ENCODE data around the gene ARRB1. TPM values are rescaled to one million over a fixed set of nuclear protein-coding genes. Genes with fewer than 3 reads are reported as not detected.

Gene ARRB1
- total and polyA plus RNA-seq, 10 of the 15 experiments (the other 5 are each of a cell fraction or from before 2014, with no cell fraction given), result 0.39 to 12.9 (median 1.7) TPM

- TF ChIP-seq NRF1 (conservative IDR thresholded peaks at IDR 0.05; ENCODE audit: low read depth, low read length) (peak; percentile 23; the same call in 1 of the 2 replicates), GABPA (IDR thresholded peaks at IDR 0.05; ENCODE audit: low read depth) (peak; percentile 91), TCF12 (IDR thresholded peaks at IDR 0.05; ENCODE audit: low read depth, low read length) (peak; percentile 67; the same call in 1 of the 2 replicates), ATF2 (IDR thresholded peaks at IDR 0.05; ENCODE audit: low read length) (no peak; the same call in 1 of the 2 replicates), BMI1 (IDR thresholded peaks at IDR 0.05; ENCODE audit: borderline replicate concordance) (no peak), STAT3 (IDR thresholded peaks at IDR 0.05; ENCODE audit: low read depth, low read length) (no peak), BRCA1 (IDR thresholded peaks at IDR 0.05; ENCODE audit: low read depth, low read length) (0 out of 2 replicates have a peak, but pooled peaks have one; percentile 11), MYC (IDR thresholded peaks at IDR 0.05; ENCODE audit: insufficient read depth, insufficient read length, insufficient replicate concordance, low read length, severe bottlenecking) (peak; percentile 98), SMAD1 (IDR thresholded peaks at IDR 0.05; ENCODE audit: low read depth, partially characterized antibody) (peak; percentile 71), PAX5 (IDR thresholded peaks at IDR 0.05; ENCODE audit: borderline replicate concordance, low read depth, low read length) (peak; percentile 8; the same call in 1 of the 2 replicates), ZBTB11 (CRISPR knock-in tag; IDR thresholded peaks at IDR 0.05) (peak; percentile 68), IRF3 (IDR thresholded peaks at IDR 0.05) (peak; percentile 56; the same call in 1 of the 2 replicates), SREBF2 (IDR thresholded peaks at IDR 0.05; ENCODE audit: low read length) (no peak), MXI1 (IDR thresholded peaks at IDR 0.05; ENCODE audit: low read depth, low read length) (peak; percentile 91), STAT1 (conservative IDR thresholded peaks at IDR 0.05) (peak; percentile 97), CHD4 (IDR thresholded peaks at IDR 0.05) (no peak), GATAD2B (conservative IDR thresholded peaks at IDR 0.05; ENCODE audit: low read depth) (peak; percentile 90), POLR2AphosphoS2 (IDR thresholded peaks at IDR 0.05; ENCODE audit: low read depth, low read length) (peak; percentile 98), SUZ12 (IDR thresholded peaks at IDR 0.05; ENCODE audit: unreplicated experiment) (no peak), SIN3A (IDR thresholded peaks at IDR 0.05; ENCODE audit: low read depth, low read length) (peak; percentile 54; the same call in 1 of the 2 replicates), MYB (IDR thresholded peaks at IDR 0.05; ENCODE audit: borderline replicate concordance, low read depth, low read length) (no peak), ZNF24 (IDR thresholded peaks at IDR 0.05) (no peak), ZSCAN29 (IDR thresholded peaks at IDR 0.05) (peak; percentile 83), RB1 (IDR thresholded peaks at IDR 0.05; ENCODE audit: borderline replicate concordance) (peak; percentile 97; the same call in 1 of the 2 replicates), MTA2 (IDR thresholded peaks at IDR 0.05; ENCODE audit: low read depth) (no peak), CREB1 (IDR thresholded peaks at IDR 0.05; ENCODE audit: low read depth) (peak; percentile 98), IKZF1 (conservative IDR thresholded peaks at IDR 0.05) (peak; percentile 92)
Observed at GRCh38 chr11:75399344-75400145, 48.1 kb upstream of the ARRB1 start, which contains the start of gene RPS3 (continued).

Data from GM12878 (cell line).